ENCODE measurements around the gene EIF4E1B. TPM values are rescaled to one million over a fixed set of nuclear protein-coding genes. Genes with fewer than 3 reads are reported as not detected.

EIF4E1B gene
- total RNA-seq, 8 experiments from 2014 or later = 0.31 to 1.3 (median 0.56) TPM

GRCh38 chr5:176646049-176646706 is 15.7 kb downstream of the EIF4E1B start:
- peaks cover 10 to 14% of the 10 kb centered on the region in 2 donors for H3K4me1 ChIP-seq (replicated peaks in 1 of 2)
- H3K27ac ChIP-seq = no peak overlapping the region
- WGBS, 10 experiments = 62 to 100% (median 100%) methylated on average over 1 to 3 of the region's 7 CpGs; no CpG with 5 or more reads in 6 of the 10 experiments
- no peak for ATAC-seq (replicated peaks in 6 of 8)
- H3K4me3 ChIP-seq = no peak overlapping the region
- in situ Hi-C loops (cut with MboI; ENCODE audit: low pct_unique_long_range_greater_than_20kb in 2 of 9, low sequenced_read_pairs in 9 of 9, unreplicated experiment in 9 of 9) = loop anchor here in 1 of 9 experiments (25.0 kb wide), 1 partner anchor 909 kb away; no protein-coding TSS in a partner anchor

- peak overlapping the region; percentile 67 to 69 for H3K27ac ChIP-seq
- 11 to 29% methylated on average over 4 to 6 of the region's 11 CpGs; no CpG with 5 or more reads in 8 of the 10 experiments for WGBS, 10 experiments
- in situ Hi-C loops (cut with MboI; ENCODE audit: low pct_unique_long_range_greater_than_20kb in 2 of 9, low sequenced_read_pairs in 9 of 9, unreplicated experiment in 9 of 9) = loop anchor here in 1 of 9 experiments (25.0 kb wide), 1 partner anchor 909 kb away; no protein-coding TSS in a partner anchor
- peak in 1 of 8 experiments; percentile 0 for ATAC-seq (replicated peaks in 6 of 8)
- peaks cover 10 to 14% of the 10 kb centered on the region in 2 donors for H3K4me1 ChIP-seq (replicated peaks in 1 of 2)
- H3K4me3 ChIP-seq = peak overlapping the region; percentile 17 to 59 (median 26)
Observed at GRCh38 chr5:176646707-176647029, 16.2 kb downstream of the EIF4E1B start.

GRCh38 chr5:176647030-176647842 is 16.8 kb downstream of the EIF4E1B start, which contains the start of gene TSPAN17:
Gene TSPAN17 (plus strand): TSS chr5:176647484. CDS start chr5:176647616, 132 bp downstream.
- ATAC-seq (replicated peaks in 6 of 8) = peak; percentile 84 to 94 (median 92)
- in situ Hi-C loops (cut with MboI; ENCODE audit: low pct_unique_long_range_greater_than_20kb in 2 of 9, low sequenced_read_pairs in 9 of 9, unreplicated experiment in 9 of 9) = loop anchor here in 1 of 9 experiments (25.0 kb wide), 1 partner anchor 910 kb away; no protein-coding TSS in a partner anchor
- Histone ChIP-seq H3K27ac (peak within 1 kb of the TSS; percentile 67 to 69), H3K4me3 (peak within 1 kb of the TSS; percentile 43 to 59 (median 49)), H3K4me1 (replicated peaks in 1 of 2) (peaks cover 10 to 14% of the 10 kb centered on the region in 2 donors)
- WGBS, 10 experiments = 0 to 1% methylated on average over 1 to 12 of the region's 63 CpGs; no CpG with 5 or more reads in 8 of the 10 experiments

- H3K27ac ChIP-seq = no peak overlapping the region
- peak overlapping the region; percentile 43 to 59 (median 49) for H3K4me3 ChIP-seq
- in situ Hi-C loops (cut with MboI; ENCODE audit: low pct_unique_long_range_greater_than_20kb in 2 of 9, low sequenced_read_pairs in 9 of 9, unreplicated experiment in 9 of 9) = loop anchor here in 1 of 9 experiments (25.0 kb wide), 1 partner anchor 911 kb away; no protein-coding TSS in a partner anchor
- 0 to 52% (median 0%) methylated on average over 1 to 2 of the region's 20 CpGs; no CpG with 5 or more reads in 6 of the 10 experiments for WGBS, 10 experiments
- ATAC-seq (replicated peaks in 6 of 8) = peak in 3 of 8 experiments; percentile 5 to 15 (median 5)
- peaks cover 10 to 14% of the 10 kb centered on the region in 2 donors for H3K4me1 ChIP-seq (replicated peaks in 1 of 2)
Observed at GRCh38 chr5:176647843-176648473, 17.5 kb downstream of the EIF4E1B start.

GRCh38 chr5:176648474-176649194 is 18.2 kb downstream of the EIF4E1B start:
- ATAC-seq (replicated peaks in 6 of 8) = no peak
- in situ Hi-C loops (cut with MboI; ENCODE audit: low pct_unique_long_range_greater_than_20kb in 2 of 9, low sequenced_read_pairs in 9 of 9, unreplicated experiment in 9 of 9) = loop anchor here in 1 of 9 experiments (25.0 kb wide), 1 partner anchor 911 kb away; no protein-coding TSS in a partner anchor
- no peak overlapping the region for H3K27ac ChIP-seq
- peaks cover 10 to 14% of the 10 kb centered on the region in 2 donors for H3K4me1 ChIP-seq (replicated peaks in 1 of 2)
- peak overlapping the region; percentile 43 to 59 (median 49) for H3K4me3 ChIP-seq
- 13 to 90% (median 80%) methylated on average over 2 to 14 of the region's 15 CpGs; no CpG with 5 or more reads in 4 of the 10 experiments for WGBS, 10 experiments

GRCh38 chr5:176650354-176650884 is 19.9 kb downstream of the EIF4E1B start:
- H3K27ac ChIP-seq = no peak overlapping the region
- no peak overlapping the region for H3K4me3 ChIP-seq
- WGBS, 10 experiments = 46 to 95% (median 64%) methylated on average over 3 to 7 of the region's 8 CpGs; no CpG with 5 or more reads in 2 of the 10 experiments
- peaks cover 10 to 14% of the 10 kb centered on the region in 2 donors for H3K4me1 ChIP-seq (replicated peaks in 1 of 2)
- ATAC-seq (replicated peaks in 6 of 8) = no peak
- in situ Hi-C loops (cut with MboI; ENCODE audit: low pct_unique_long_range_greater_than_20kb in 2 of 9, low sequenced_read_pairs in 9 of 9, unreplicated experiment in 9 of 9) = loop anchor here in 6 of 9 experiments (25.0 kb wide), 3 partner anchors 262 to 462 kb away; no protein-coding TSS in a partner anchor

GRCh38 chr5:176651472-176651980 is 21.1 kb downstream of the EIF4E1B start:
- in situ Hi-C loops (cut with MboI; ENCODE audit: low pct_unique_long_range_greater_than_20kb in 2 of 9, low sequenced_read_pairs in 9 of 9, unreplicated experiment in 9 of 9) = loop anchor here in 6 of 9 experiments (25.0 kb wide), 3 partner anchors 261 to 461 kb away; no protein-coding TSS in a partner anchor
- 42 to 87% (median 64%) methylated on average over 2 to 6 of the region's 17 CpGs; no CpG with 5 or more reads in 6 of the 10 experiments for WGBS, 10 experiments

GRCh38 chr5:176652136-176652535 is 21.7 kb downstream of the EIF4E1B start:
- in situ Hi-C loops (cut with MboI; ENCODE audit: low pct_unique_long_range_greater_than_20kb in 2 of 9, low sequenced_read_pairs in 9 of 9, unreplicated experiment in 9 of 9) = loop anchor here in 6 of 9 experiments (25.0 kb wide), 3 partner anchors 260 to 460 kb away; no protein-coding TSS in a partner anchor
- no peak overlapping the region for H3K4me3 ChIP-seq
- ATAC-seq (replicated peaks in 6 of 8) = no peak

More at GRCh38 chr5:176651472-176651980, 21.1 kb downstream of the EIF4E1B start:
- Histone ChIP-seq H3K4me1 (replicated peaks in 1 of 2) (peaks cover 8 to 12% of the 10 kb centered on the region in 2 donors), H3K4me3 (no peak overlapping the region), H3K27ac (no peak overlapping the region)
- no peak for ATAC-seq (replicated peaks in 6 of 8)

GRCh38 chr5:176653401-176654385 is 23.2 kb downstream of the EIF4E1B start:
- 23 to 100% (median 86%) methylated on average over 1 to 8 of the region's 18 CpGs; no CpG with 5 or more reads in 2 of the 10 experiments for WGBS, 10 experiments
- Histone ChIP-seq H3K27ac (no peak overlapping the region), H3K4me3 (no peak overlapping the region), H3K4me1 (replicated peaks in 1 of 2) (peaks cover 0 to 3% of the 10 kb centered on the region in 2 donors)
- ATAC-seq (replicated peaks in 6 of 8) = peak in 3 of 8 experiments; percentile 53 to 86 (median 79)
- in situ Hi-C loops (cut with MboI; ENCODE audit: low pct_unique_long_range_greater_than_20kb in 2 of 9, low sequenced_read_pairs in 9 of 9, unreplicated experiment in 9 of 9) = loop anchor here in 6 of 9 experiments (25.0 kb wide), 3 partner anchors 259 to 459 kb away; no protein-coding TSS in a partner anchor

More at GRCh38 chr5:176652136-176652535, 21.7 kb downstream of the EIF4E1B start:
- 32 to 100% (median 61%) methylated on average over 1 to 6 of the region's 8 CpGs; no CpG with 5 or more reads in 3 of the 10 experiments for WGBS, 10 experiments
- Histone ChIP-seq H3K4me1 (replicated peaks in 1 of 2) (peaks cover 5 to 9% of the 10 kb centered on the region in 2 donors), H3K27ac (no peak overlapping the region)

- ATAC-seq (replicated peaks in 6 of 8) = peak in 1 of 8 experiments; percentile 6
- H3K27ac ChIP-seq = no peak overlapping the region
- in situ Hi-C loops (cut with MboI; ENCODE audit: low pct_unique_long_range_greater_than_20kb in 2 of 9, low sequenced_read_pairs in 9 of 9, unreplicated experiment in 9 of 9) = loop anchor here in 6 of 9 experiments (25.0 kb wide), 3 partner anchors 257 to 457 kb away; no protein-coding TSS in a partner anchor
- WGBS, 10 experiments = 54 to 100% (median 91%) methylated on average over 1 to 11 of the region's 14 CpGs; no CpG with 5 or more reads in 6 of the 10 experiments
- no peaks in the 10 kb centered on the region for H3K4me1 ChIP-seq (replicated peaks in 1 of 2)
- H3K4me3 ChIP-seq = no peak overlapping the region
Observed at GRCh38 chr5:176654856-176655255, 24.4 kb downstream of the EIF4E1B start.
